GM20000 (cell line): Measurements from ENCODE around the gene PPP2R2B.

ENCODE experiments used
- DNase-seq: peaks from one replicate; pipeline ENCODE4 v3.0.0; 2012; ENCODE audit warnings: low spot score
- TF ChIP-seq, protein P1 (sequence below): IDR thresholded peaks from 2 replicates; pipeline ENCODE4 v1.5.1; 2012; ENCODE audit warnings: mild to moderate bottlenecking, control low read depth; ENCODE audit errors: extremely low read depth, missing control alignments

Gene PPP2R2B

GRCh38 chr5:146849694-146850303, 28.8 kb downstream of the PPP2R2B start:
- TF ChIP-seq, protein P1, sequence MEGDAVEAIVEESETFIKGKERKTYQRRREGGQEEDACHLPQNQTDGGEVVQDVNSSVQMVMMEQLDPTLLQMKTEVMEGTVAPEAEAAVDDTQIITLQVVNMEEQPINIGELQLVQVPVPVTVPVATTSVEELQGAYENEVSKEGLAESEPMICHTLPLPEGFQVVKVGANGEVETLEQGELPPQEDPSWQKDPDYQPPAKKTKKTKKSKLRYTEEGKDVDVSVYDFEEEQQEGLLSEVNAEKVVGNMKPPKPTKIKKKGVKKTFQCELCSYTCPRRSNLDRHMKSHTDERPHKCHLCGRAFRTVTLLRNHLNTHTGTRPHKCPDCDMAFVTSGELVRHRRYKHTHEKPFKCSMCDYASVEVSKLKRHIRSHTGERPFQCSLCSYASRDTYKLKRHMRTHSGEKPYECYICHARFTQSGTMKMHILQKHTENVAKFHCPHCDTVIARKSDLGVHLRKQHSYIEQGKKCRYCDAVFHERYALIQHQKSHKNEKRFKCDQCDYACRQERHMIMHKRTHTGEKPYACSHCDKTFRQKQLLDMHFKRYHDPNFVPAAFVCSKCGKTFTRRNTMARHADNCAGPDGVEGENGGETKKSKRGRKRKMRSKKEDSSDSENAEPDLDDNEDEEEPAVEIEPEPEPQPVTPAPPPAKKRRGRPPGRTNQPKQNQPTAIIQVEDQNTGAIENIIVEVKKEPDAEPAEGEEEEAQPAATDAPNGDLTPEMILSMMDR = no peak

GRCh38 chr5:146848133-146848532, 30.4 kb downstream of the PPP2R2B start:
- TF ChIP-seq, protein P1 = no peak
- no peak for DNase-seq

More at GRCh38 chr5:146849694-146850303, 28.8 kb downstream of the PPP2R2B start:
- no peak for DNase-seq

GRCh38 chr5:146840016-146840415, 38.5 kb downstream of the PPP2R2B start:
- DNase-seq = no peak
- TF ChIP-seq, protein P1 = no peak

DNA sequence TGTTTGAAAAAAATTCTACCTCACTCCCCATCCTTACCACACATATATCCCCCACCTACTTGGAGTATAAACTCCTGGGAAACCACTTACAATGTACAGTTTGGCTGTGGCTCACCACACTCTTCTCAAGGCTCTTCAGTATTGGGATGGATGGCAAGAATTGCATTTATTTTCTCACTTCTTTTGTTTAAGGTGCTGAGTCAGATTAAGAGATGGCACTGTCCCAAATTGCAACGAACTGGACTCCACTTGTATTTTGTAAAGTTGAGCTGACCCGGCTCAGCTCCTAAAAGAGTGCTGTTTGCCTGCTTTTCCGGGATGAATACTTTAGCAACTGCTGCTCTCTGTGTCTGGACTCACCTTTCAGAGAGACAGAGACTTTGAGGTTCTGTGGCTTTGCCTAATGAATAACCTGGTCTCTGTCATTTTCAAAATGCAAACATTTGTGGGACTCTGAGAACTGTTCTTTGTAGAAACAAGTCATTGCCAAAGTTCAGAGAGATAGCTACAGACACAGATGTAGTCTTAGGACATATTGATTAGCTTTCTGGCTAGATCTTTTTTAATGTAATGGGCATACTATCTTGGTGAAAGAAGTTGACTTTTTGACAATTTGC, 42.2 kb downstream of the PPP2R2B start:
- TF ChIP-seq, protein P1 = no peak
- no peak for DNase-seq

GRCh38 chr5:146832985-146833732, 45.4 kb downstream of the PPP2R2B start:
- TF ChIP-seq, protein P1 = no peak
- no peak for DNase-seq

GRCh38 chr5:146828385-146828784, 50.2 kb downstream of the PPP2R2B start:
- TF ChIP-seq, protein P1 = no peak
- no peak for DNase-seq

- TF ChIP-seq, protein P1 = no peak
Measured at GRCh38 chr5:146827901-146828300, 50.7 kb downstream of the PPP2R2B start.

More at GRCh38 chr5:146827901-146828300, 50.7 kb downstream of the PPP2R2B start:
- no peak for DNase-seq
